C1 segment of cervical spinal cord (tissue), 14 donors: Measurements from ENCODE around the gene CNOT6.
A peak's percentile ranks its signal among the peaks of the same experiment; 100 is the strongest.

ENCODE experiments used
- DNase-seq, 14 donors: peaks; one replicate each; lab custom pipeline; 2025; lab: John Stamatoyannopoulos, UW

CNOT6 gene

DNA sequence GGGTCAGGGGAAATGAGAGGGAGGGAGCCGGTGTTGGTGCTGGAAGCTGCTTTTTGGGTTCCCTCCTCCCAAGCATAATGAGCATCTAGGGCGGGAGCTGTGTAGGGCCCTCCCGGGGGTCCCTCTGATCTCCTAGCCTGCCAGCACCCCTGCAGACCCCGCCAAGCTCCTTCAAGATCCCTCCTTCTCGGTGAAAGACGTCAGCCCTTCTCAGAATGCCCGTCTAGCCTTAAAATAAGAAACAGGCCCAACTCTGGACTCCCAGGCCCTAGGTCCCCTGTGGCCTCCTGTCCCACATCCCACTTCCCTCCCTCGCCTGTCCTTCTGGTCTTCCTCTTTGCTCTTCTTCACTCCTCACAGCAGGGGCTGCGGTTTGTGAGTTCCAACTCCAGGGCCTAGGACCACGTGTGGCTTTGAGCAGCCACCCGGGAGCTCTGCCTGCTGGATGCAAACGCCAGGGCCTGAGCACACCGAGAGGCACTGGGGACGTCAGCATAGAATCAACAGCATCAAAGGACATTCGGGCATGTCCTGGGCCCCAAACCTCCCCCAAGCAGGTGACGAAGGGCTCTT lies 105.9 kb downstream of the CNOT6 start:
- DNase-seq = no peak

DNA sequence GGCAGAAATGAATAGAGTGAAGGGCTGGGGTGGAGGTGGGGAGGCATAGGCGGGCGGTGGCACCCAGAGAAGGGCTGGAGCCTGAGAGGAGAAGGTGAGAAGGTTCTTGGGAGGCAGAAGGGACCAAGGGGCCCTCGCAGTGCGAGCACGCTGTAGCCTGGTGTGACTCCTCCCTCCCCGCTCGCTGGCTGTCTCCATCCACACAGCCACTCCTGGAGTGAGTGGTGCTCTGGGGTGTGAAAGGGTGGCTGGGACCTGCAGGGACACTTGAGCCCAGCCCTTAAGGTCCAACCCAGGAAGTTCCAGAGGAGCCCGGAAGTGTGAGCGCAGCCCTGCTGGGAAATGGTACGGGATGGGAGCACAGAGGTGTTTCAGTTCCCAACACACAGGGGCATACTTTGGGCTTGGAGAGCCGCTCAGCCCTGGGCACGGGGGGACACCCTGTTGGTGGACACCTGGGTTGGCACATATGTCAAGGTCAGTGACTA lies 106.4 kb downstream of the CNOT6 start:
- DNase-seq = no peak

DNA sequence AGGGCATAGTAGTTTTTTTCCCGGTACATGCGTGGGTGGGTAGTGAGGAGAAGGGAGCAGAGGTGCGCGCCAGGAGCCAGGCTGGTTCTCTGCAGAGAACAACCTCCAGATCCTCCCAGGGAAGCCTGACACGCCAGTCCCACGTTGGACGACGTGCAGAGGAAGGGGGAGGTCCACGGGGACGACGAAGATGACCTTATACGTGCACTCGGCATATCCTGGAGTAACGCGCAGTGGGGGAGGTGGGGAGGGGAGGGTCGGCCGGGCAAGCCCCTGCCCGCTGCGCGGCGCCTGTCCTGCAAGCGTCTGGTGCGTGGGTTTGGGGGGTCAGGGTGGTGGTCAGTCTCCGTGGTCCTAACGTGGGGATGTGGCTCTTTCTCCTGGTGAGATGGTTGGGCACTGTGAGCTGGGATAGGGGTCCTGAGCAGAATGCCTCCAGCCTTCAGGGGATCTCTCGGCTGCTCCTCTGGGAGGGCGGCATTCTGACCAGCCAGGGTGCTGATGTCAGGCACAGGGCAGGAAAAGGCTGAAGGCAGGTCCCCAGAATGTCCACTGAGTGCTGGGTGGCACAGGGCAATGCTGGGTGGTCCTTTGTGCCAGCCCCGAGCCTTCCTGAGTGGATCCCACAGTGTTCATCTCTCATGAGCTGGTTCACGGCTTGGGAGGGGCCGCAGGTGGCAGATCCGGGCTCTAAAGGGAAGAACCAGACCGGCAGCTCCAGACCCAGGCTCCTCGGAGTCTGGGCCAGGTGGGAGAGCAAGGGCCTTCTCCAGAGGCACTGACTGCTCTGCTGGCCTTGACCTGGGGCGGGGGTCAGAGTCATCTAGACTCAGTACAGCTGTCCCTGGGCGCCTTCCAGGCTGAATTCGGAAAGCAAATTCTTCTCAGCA lies 107.7 kb downstream of the CNOT6 start:
- DNase-seq = no peak

DNA sequence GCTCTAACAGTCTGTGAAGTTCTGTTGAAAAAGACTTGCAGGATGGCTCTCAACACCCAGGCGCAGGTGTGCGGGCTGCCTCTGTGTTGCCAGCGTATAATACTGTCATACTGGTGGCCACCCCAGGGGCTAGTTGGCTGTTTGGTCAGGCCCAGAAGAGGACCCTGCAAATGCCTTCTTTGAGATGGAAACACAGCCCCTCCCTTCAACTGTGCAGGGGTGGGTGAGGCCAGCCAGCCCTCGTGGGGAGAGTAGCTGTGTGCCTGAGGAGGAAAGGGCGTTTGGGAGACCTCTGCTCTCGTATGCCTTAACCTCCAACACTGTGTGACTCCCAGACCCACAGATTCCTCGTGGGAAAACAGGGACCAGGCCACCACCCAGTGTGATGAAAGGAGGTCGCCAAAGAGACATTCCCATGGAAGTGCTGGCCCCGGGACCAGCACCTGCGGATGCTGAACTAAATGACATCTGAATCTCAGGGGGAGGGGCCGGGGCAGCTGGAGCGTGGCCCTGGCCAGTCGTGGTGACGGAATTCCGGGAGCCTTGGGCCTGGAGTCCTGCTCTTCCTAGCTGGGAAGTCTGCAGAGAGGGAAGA lies 108.4 kb downstream of the CNOT6 start:
- DNase-seq = no peak

DNA sequence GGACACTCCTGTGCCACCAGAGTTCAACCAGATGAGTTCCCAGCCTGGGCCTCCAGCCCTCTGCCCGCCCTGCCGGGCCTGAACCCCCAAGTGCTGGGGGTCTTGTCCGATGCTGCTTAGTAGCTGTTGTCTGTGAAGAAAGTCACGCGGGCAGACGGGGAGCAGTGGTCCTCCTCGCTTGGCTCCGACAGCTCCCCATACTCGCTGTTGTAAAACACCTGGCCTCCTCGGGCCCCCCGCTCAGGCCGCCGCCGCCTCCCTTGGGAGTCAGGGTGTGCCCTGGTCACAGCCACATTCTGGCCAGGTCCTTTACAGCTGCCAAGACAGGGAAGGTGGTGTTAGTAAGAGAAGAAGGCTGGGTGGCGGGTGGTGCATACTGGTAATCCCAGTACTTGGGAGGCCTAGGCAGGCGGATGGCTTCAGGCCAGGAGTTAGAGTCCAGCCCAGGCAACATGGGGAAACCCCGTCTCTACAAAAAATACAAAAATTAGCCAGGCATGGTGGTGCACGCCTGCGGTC lies 109.0 kb downstream of the CNOT6 start:
- no peak for DNase-seq

DNA sequence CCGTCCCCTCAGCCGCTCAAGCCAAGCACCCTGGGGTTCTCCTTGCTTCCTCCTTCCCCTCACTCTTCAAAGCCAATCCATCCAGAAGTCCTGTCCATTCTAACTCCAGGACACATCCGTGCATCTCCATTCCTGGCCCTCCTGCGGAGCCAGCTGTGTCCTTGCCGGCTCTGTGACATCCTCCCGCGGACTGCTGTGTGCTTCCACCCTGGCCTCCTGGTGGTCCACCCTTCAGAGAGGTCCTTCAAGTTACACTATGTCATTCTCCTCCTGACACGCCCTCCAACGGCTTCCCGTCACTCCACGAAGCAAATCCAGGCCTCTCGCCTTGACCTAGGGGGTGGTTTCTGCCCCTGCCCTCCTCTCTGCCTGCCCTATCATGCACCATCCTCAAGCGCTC lies 110.1 kb downstream of the CNOT6 start:
- DNase-seq = no peak

DNA sequence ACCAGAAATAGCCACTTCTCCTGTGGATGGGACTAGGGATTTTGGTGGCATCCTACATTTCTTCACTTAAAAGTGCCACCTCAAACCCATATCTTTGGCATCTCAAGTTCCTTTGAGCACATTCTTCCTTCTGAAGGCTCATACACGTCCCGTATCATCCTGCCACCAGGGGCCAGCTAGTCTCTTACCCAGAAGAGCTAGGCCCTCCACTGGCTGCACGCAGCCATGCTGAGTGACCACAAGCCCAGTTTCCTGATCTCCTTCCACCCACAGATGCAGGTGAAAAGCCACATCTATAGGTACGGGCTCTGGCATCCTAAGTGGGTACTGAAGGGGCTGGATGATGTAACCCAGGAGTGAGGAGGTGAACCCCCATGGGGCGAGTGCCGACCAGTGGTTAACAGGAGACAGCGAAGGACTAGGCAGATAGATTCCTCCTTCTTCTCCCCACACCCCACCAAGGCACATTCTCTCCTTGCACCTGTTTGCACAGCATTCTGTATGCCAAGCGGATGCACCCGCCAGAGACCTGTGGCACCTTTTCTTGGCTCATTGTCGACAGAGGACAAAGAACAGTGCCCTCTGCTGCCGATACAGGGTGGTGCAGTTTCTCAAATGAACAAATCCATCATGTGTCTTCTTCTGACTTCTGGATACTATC lies 111.5 kb downstream of the CNOT6 start:
- DNase-seq = peak in 4 of 14 donors; percentile 1 to 5 (median 2)

DNA sequence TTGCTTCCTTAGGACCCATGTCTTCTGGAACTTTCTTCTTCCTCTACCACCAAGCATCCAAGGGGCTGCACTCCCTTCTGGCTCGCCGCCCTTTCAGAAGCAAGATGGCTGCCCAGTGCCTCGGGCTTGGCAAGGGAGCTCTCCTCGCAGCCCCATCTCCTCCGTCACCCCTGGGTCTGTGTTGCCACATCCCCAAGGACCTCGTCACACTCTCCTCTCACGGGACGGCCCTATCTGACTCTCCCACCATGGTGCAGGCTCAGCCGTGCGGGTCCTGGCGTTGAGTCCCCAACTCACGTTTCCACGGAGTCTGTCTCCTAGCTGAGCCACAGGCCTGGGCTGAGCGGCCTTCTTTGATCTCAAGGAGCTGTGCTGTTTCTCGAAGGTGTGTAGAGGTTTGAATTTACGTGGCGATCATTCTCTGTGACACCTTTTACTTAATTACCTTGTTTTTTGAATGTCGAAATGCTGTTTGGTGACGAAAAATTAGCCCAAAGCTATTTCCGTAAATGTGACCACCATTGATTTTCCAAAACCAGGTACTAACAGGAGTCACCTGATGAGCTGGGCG lies 112.1 kb downstream of the CNOT6 start:
- DNase-seq = no peak

DNA sequence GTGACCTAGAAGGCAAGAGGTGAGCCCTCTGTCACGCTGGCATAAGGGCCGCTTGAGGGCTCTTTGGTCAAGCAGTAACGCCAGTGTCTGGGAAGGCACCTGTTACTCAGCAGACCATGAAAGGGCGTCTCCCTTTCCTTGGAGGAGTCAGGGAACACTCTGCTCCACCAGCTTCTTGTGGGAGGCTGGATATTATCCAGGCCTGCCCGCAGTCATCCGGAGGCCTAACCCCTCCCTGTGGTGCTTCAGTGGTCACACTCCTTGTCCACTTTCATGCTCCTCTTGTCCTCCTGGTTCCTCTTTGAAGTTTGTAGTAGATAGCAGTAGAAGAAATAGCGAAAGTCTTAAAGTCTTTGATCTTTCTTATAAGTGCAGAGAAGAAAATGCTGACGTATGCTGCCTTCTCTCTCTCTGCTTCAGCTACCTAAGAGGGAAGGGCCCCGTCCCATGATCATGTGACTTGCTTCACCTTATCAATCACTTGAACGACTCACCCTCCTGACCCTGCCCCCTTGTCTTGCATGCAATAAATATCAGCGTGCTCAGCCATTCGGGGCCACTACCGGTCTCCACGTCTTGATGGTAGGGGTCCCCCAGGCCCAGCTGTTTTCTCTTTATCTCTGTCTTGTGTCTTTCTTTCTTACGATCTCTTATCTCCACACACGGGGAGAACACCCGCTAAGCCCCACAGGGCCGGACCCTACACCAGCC lies 113.8 kb downstream of the CNOT6 start:
- no peak for DNase-seq

DNA sequence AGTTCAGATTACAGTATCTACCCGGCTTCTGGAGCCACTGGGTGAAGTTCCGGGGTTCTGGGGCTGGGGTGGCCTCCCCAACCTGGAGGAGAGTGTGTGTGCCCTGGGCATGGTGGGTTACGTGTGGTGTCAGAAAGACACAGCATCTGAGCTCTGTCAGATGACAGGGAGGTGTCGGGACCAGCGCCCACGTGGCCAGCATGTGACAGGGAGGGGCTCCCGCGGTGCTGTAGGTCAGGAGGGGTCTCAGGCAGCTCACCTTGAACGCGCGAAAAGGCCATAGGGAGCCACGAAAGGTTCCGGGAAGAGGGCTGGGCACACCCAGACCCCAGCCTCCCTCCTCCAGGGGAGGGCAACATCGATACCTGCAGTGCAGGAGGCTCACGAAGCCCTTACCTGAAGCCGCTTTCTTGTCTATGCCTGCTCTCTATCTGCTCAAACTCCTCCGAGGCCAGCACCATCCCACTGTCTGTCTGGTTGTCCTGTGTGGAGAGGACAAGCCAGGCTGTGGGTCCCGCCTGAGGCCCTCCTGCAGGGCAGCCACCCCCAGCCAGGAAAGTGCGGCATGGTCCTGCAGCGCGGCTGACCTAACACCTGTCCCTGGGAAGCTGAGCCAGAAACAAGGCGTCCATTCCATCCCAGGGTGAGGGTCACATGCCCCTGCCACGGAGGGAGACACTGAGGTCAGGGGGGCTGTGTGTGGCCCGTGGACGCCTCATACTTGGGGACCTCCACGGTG lies 114.6 kb downstream of the CNOT6 start:
- DNase-seq = no peak

DNA sequence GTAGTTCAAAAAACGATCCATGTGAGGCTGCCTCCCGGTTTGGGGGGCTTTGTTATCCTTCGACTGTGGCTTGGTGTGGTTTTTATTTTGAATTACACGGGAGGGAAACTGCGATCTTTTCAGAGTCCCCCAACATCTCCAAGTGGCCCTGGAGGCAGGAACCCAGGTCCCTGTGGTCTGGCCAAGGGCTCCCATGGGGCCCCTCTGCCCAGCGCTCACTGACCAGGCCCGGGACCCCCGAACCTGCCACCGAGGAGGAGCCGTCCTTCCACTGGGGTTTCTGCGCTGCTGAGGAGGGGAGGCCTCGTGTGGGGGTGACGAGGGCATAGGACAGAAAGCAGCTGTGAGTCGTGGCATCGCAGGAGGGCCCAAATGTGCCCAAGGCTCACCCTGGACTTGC lies 115.2 kb downstream of the CNOT6 start:
- DNase-seq = no peak

DNA sequence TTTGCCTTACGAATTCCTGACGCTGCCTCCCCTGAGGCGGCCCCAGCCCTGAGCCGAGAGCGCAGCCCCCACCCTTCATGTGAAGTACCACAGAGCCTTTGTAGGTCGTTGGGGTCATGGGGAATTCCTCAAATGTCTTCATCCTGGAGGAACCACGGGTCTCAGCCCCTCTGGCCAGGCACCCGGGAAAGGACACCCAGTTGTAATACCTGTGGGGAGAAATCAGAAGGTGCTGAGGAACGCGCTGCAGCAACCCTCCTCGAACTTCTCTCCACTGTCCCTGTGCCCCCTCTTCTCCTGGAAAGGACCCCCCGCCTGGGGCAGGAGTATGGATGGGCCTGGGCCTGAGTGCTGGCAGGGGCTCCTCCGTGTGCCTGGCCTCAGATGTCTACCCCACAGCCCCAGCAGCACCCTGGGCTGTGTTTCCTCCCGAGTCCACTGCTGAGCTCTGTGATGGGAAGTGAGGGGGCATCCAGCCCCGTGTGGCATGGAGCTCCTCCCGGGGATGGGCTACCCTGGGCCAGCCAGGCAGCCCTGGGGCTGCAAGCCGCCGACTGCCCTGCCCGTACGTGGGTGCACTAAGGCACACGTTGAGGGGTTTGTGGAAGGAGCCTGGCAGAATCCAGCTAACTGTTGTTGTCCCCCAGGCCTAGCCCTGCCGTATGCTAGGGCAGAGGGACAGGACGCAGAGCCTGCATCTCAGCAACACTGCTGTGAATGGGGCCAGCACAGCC lies 115.8 kb downstream of the CNOT6 start:
- no peak for DNase-seq

DNA sequence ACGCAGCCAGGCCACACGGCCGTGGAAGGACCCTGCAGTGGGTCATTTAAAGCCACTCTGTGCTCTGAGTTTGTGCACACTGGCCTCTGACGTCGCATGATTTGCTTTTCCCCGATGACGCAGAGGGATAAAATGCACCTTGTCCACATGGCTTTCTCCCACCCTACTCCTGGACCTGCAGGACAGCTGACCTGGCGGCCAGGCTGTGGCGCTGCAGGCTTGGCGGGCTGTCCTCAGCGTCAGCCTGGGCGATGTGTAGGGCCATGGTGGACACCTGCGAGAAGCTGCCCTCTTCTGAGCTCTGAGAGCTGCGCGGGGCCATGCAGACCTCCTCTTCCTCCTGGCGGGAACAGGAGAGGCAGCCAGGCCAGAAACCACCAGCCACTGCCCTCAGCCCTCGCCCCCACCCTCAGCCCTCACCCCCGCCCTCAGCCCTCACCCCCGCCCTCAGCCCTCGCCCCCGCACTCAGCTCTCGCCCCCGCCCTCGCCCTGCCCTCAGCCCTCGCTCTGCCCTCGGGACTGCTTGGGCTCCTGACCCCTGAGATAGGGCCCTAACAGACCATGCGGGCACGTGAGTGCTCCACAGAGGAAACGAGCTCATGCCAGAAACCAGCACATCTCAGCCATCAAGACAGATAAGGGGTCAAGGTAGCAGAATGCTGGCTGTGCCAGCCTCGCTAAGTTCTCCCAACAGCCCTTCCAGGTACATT lies 117.1 kb downstream of the CNOT6 start:
- DNase-seq = no peak

DNA sequence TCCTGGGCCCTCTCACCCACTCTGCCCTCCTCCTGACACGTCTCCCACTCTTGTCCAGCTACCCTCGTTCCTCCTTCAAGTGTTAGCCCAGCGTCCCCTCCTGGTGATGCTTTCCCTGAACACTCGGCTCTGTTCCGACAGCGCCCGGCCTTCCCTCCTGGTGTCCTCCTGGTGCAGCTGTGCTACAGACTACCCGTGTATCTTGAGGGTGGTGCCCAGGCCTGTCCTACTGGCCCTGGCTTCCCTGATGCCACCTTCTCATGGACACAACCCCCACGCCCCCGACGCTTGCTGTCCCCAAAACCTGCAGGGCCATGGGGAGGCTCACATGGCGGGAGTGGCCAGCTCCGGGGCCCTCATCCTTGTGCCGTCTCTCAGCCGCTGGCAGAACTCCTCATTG lies 118.5 kb downstream of the CNOT6 start:
- DNase-seq = no peak

DNA sequence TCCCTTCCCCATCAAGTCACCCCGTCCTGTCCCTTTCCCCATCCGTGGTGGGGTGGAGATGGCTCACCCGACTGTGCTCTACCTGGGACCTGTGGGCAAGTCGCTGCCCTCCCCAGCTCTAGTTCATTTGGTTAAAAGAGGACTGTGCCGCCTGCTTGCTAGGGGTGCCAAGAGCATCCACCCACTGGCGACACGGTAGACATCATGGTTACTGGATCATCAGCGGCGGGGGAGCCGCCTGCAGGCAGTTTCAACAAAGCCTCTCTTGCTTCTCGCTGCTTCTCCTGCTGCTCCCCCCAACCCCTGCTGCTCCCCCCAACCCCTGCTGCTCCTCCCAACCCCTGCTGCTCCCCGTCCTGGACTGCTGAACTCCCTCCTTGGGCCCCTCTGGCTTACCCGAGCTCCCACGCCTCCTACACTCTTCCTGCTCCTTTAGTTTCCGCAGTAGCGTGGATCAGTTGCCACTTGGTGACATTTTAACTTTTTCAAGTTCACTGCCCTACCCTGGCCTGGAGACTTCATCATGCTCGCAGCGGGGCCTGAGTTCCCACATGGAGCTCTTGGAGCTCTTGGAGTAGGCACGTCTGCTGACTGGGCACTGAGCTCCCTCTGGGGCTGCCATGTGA lies 119.1 kb downstream of the CNOT6 start:
- DNase-seq = no peak

DNA sequence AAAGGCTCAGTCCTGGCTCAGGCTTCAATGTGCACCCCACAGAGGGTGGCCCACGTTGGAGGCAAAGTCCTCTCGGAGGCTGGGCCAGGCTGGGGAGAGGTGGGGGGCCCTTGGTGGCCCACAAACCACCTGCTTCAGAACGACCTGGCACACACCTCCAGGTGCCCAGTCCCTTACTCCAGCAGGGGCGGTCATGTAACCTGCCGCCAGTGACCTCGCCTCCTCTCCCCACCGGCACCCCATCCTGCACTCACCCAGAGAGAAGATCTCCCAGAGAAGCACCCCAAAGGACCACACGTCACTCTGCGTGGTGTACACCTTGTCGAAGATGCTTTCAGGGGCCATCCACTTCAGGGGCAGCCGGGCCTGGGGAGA lies 119.6 kb downstream of the CNOT6 start:
- DNase-seq = no peak

DNA sequence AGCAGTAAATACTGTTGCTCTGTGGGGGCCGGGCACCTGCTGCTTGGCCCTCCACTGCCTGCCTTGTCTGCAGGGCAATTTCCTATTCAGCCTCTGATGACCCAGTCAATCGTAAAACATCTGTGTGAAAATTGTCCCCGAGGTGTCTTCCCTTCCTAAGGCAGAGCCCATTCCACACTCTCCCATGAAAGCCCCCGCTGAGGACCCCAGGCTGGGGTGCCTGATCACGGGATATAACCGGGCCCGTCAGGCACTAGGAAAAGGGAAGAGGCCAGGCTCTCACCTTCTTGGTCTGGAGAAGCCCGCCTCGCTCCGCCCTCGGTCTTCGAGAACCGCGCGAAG lies 124.3 kb downstream of the CNOT6 start:
- no peak for DNase-seq

DNA sequence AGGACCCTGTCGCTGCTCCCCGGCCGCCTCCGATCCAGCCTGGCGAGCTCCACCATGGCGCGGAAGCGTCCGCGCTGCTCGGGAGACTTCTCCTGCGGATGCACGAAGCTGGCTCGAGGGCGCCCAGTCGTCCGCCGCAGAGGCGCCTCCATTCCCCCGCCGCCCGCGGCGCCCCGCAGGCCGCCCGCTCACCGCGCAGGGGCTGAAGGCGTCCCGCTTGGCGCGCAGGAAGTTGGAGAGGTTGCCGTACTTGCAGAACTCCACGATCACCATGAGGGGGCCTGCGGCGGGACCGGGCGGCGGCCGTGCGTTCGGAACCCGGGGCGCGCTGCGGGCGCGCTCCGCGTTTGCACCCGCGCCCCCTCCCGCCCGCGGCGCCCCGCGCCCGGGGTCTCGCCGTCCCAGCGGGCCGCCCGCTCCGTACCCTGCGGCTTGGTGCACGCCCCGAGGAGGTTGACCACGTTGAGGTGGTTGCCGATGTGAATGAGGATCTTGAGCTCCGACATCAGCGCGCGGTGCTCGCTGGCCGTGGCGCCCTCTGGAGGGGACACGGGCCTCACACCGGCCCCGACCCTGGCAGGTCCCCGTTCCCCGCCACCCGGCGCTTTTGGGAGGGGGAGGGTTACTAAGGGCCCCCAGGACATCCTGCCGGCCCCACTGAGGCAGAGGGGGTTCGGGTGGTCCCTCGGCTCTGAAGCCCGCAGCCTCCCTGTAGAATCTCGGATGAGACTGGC lies 124.8 kb downstream of the CNOT6 start:
- DNase-seq = no peak
